Prostate gland (tissue), 2 donors: ENCODE measurements around the gene HNRNPF.

Experiments used
- POLR2A ChIP-seq: fragments of 450-650 bp; IDR thresholded peaks from one replicate; pipeline ENCODE4 v1.6.1; 2016; ENCODE audit warnings: antibody characterized with exemption, mild to moderate bottlenecking
- TF ChIP-seq, protein P1 (sequence below), 4 experiments: fragments of 200-600 bp in 2 of 4; fragments of 450-650 bp in 2 of 4; sonication (generic) in 2 of 4; IDR thresholded peaks; 1 replicate in 3 of 4; 2 replicates in 1 of 4; pipeline ENCODE4 v1.5.1; 2016 to 2019; ENCODE audit warnings: antibody characterized with exemption in 4 of 4, mild to moderate bottlenecking in 2 of 4, moderate library complexity in 2 of 4

DNA sequence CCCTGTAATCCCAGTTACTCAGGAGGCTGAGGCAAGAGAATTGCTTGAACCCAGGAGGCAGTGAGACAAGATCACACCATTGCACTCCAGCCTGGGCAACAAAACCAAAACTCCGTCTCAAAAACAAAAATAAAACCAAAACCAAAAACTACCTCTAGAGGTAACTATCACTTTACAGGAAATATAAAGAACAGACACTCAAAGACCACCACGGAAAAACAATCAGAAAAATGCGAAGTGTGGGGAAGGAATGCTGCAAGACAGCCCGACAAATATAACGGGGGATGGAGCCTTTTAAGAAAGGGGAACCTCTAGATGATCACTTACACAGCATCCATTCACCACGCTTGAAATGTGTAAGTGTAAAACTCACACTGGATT, 4.3 kb downstream of the HNRNPF start:
- TF ChIP-seq, protein P1, sequence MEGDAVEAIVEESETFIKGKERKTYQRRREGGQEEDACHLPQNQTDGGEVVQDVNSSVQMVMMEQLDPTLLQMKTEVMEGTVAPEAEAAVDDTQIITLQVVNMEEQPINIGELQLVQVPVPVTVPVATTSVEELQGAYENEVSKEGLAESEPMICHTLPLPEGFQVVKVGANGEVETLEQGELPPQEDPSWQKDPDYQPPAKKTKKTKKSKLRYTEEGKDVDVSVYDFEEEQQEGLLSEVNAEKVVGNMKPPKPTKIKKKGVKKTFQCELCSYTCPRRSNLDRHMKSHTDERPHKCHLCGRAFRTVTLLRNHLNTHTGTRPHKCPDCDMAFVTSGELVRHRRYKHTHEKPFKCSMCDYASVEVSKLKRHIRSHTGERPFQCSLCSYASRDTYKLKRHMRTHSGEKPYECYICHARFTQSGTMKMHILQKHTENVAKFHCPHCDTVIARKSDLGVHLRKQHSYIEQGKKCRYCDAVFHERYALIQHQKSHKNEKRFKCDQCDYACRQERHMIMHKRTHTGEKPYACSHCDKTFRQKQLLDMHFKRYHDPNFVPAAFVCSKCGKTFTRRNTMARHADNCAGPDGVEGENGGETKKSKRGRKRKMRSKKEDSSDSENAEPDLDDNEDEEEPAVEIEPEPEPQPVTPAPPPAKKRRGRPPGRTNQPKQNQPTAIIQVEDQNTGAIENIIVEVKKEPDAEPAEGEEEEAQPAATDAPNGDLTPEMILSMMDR (IDR thresholded peaks at IDR 0.05), result no peak
- no peak for TF ChIP-seq POLR2A
